Measurements from ENCODE around the gene NIT1.

The NIT1 gene

GRCh38 chr1:161117759-161118581 lies at the start of gene NIT1, which contains the start of gene PFDN2:
Gene NIT1 (plus strand): TSS chr1:161118105. CDS start chr1:161118177, 72 bp downstream.
Gene PFDN2 (minus strand): TSS chr1:161118037. CDS start chr1:161118026, 11 bp downstream.
- peak; percentile 90 to 93 for DNase-seq

- peak; percentile 87 for DNase-seq
Measured at GRCh38 chr1:161068306-161069234, 49.3 kb upstream of the NIT1 start.

GRCh38 chr1:161069241-161069640 lies 48.7 kb upstream of the NIT1 start:
- peak in 1 of 2 experiments; percentile 46 for DNase-seq

GRCh38 chr1:161069731-161070270 lies 48.1 kb upstream of the NIT1 start, which contains the start of gene ARHGAP30:
Gene ARHGAP30 (minus strand): TSS chr1:161069891. CDS start chr1:161069624, 267 bp downstream.
- DNase-seq = peak; percentile 87 to 88

GRCh38 chr1:161070761-161071160 lies 47.1 kb upstream of the NIT1 start:
- DNase-seq = no peak

- peak; percentile 57 to 67 for DNase-seq
Measured at GRCh38 chr1:161071886-161072371, 46.0 kb upstream of the NIT1 start.

GRCh38 chr1:161072751-161073449 lies 45.0 kb upstream of the NIT1 start:
- no peak for DNase-seq

GRCh38 chr1:161073474-161074121 lies 44.3 kb upstream of the NIT1 start:
- no peak for DNase-seq

GRCh38 chr1:161074676-161075368 lies 43.1 kb upstream of the NIT1 start:
- no peak for DNase-seq

GRCh38 chr1:161076410-161076809 lies 41.5 kb upstream of the NIT1 start:
- no peak for DNase-seq

GRCh38 chr1:161077426-161077825 lies 40.5 kb upstream of the NIT1 start:
- DNase-seq = no peak

- no peak for DNase-seq
Measured at GRCh38 chr1:161079436-161080110, 38.3 kb upstream of the NIT1 start.

- no peak for DNase-seq
Measured at GRCh38 chr1:161080441-161081405, 37.2 kb upstream of the NIT1 start.

GRCh38 chr1:161081519-161081918 lies 36.4 kb upstream of the NIT1 start:
- no peak for DNase-seq

GRCh38 chr1:161082483-161082882 lies 35.4 kb upstream of the NIT1 start:
- no peak for DNase-seq

- DNase-seq = no peak
Measured at GRCh38 chr1:161082996-161083747, 34.7 kb upstream of the NIT1 start.

- DNase-seq = no peak
Measured at GRCh38 chr1:161083748-161084596, 33.9 kb upstream of the NIT1 start.

Measured in activated T-cell treated with anti-CD3 and anti-CD28 coated beads, Interleukin-2, amount 50 U/mL, for 48 hours (primary cell).